Measurements from ENCODE around the gene TUFT1.

GRCh38 chr1:151501474-151501873, 38.6 kb upstream of the TUFT1 start:
- TF ChIP-seq, protein P1, sequence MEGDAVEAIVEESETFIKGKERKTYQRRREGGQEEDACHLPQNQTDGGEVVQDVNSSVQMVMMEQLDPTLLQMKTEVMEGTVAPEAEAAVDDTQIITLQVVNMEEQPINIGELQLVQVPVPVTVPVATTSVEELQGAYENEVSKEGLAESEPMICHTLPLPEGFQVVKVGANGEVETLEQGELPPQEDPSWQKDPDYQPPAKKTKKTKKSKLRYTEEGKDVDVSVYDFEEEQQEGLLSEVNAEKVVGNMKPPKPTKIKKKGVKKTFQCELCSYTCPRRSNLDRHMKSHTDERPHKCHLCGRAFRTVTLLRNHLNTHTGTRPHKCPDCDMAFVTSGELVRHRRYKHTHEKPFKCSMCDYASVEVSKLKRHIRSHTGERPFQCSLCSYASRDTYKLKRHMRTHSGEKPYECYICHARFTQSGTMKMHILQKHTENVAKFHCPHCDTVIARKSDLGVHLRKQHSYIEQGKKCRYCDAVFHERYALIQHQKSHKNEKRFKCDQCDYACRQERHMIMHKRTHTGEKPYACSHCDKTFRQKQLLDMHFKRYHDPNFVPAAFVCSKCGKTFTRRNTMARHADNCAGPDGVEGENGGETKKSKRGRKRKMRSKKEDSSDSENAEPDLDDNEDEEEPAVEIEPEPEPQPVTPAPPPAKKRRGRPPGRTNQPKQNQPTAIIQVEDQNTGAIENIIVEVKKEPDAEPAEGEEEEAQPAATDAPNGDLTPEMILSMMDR (IDR thresholded peaks at IDR 0.05) = peak in 2 of 6 experiments; percentile 11 to 30
- no peak for TF ChIP-seq POLR2A (IDR thresholded peaks at IDR 0.05)
